Endothelial cell of umbilical vein (primary cell): ENCODE results near the gene MYO1F. TPM values are rescaled to one million over a fixed set of nuclear protein-coding genes. Genes with fewer than 3 reads are reported as not detected.
"Not testable (repeated sequence)": the region's sequence is repeated elsewhere in the genome, so short reads cannot be mapped to it uniquely, and the experiment has no call there.

Experiments used
- BruUV-seq: library from RNA; stranded (reverse); fragments of 400-500 nt; replicated peaks from 2 replicates; lab custom pipeline; 2021; lab: Mats Ljungman, UMichigan
- CTCF ChIA-PET: fragments of 300-600, 350-600 bp; sonication (Branson Sonifier 250); formaldehyde crosslinking; loops from one replicate; lab custom pipeline; 2021; ENCODE audit warnings: antibody characterized with exemption, inconsistent platforms; lab: Charles Lee
- POLR2A ChIA-PET: fragments of 300-600, 350-600 bp; sonication (Branson Sonifier 250); formaldehyde crosslinking; loops from one replicate; lab custom pipeline; 2021; ENCODE audit warnings: antibody characterized with exemption, inconsistent platforms; lab: Charles Lee
- DNase-seq: peaks from one replicate; pipeline ENCODE4 v3.0.0-alpha.2; 2011; ENCODE audit warnings: low read depth, low spot score
- FAIRE-seq: peaks from 2 replicates; lab custom pipeline; 2011; peaks lifted over from hg19 to GRCh38; lab: Jason Lieb, UNC
- H2AFZ ChIP-seq: 2 replicates; pipeline ENCODE4 v1.6.0; 2012; ENCODE audit warnings: low read depth, low read length, control low read depth, inconsistent platforms
- H3K27ac ChIP-seq: 2 replicates; pipeline ENCODE4 v1.5.1; 2011; ENCODE audit warnings: low read depth, mild to moderate bottlenecking, control low read depth, low read length, moderate library complexity; ENCODE audit not compliant: insufficient read depth
- H3K27me3 ChIP-seq, 2 experiments: 2 replicates each; pipeline versions ENCODE4 v1.6.0 to v1.6.1; 2011; ENCODE audit warnings: low read length in 2 of 2, mixed read lengths in 1 of 2; ENCODE audit not compliant: control insufficient read depth in 2 of 2, insufficient read depth in 2 of 2
- H3K36me3 ChIP-seq, 2 experiments: 2 replicates in 1 of 2; 3 replicates in 1 of 2; pipeline ENCODE4 v1.5.1; 2011; ENCODE audit warnings: low read length in 2 of 2, mild to moderate bottlenecking in 1 of 2, moderate library complexity in 1 of 2; ENCODE audit not compliant: control insufficient read depth in 2 of 2, insufficient read depth in 2 of 2; ENCODE audit errors: extremely low read depth in 1 of 2
- H3K4me1 ChIP-seq: 3 replicates; pipeline ENCODE4 v1.5.1; 2011; ENCODE audit warnings: mild to moderate bottlenecking, low read length; ENCODE audit not compliant: control insufficient read depth, insufficient read depth; ENCODE audit errors: extremely low read depth
- H3K4me2 ChIP-seq: 2 replicates; pipeline ENCODE4 v1.6.1; 2011; ENCODE audit warnings: low read length, control low read depth, mixed read lengths; ENCODE audit not compliant: insufficient read depth
- H3K4me3 ChIP-seq, 3 experiments: fragments of 200-600 bp in 1 of 3; sonication (generic), shearing (Covaris generic) in 1 of 3; replicated peaks in 1 of 3; 2 replicates each; pipeline ENCODE4 v1.5.1; 2011 to 2016; ENCODE audit warnings: control low read depth in 3 of 3, low read length in 3 of 3, mild to moderate bottlenecking in 2 of 3, inconsistent platforms in 1 of 3, low read depth in 1 of 3, moderate library complexity in 1 of 3; ENCODE audit not compliant: insufficient read depth in 1 of 3
- H3K79me2 ChIP-seq: 2 replicates; pipeline ENCODE4 v1.6.0; 2012; ENCODE audit warnings: low read length, inconsistent platforms; ENCODE audit not compliant: control insufficient read depth, insufficient read depth
- H3K9ac ChIP-seq: replicated peaks from 2 replicates; pipeline ENCODE3; 2011; ENCODE audit warnings: low read length, control low read depth; ENCODE audit not compliant: insufficient read depth; ENCODE audit errors: extremely low read depth
- H3K9me1 ChIP-seq: replicated peaks from 3 replicates; pipeline ENCODE4 v1.6.0; 2011; ENCODE audit warnings: mild to moderate bottlenecking, low read length; ENCODE audit not compliant: control insufficient read depth, insufficient read depth; ENCODE audit errors: extremely low read depth
- H3K9me3 ChIP-seq: replicated peaks from 2 replicates; pipeline ENCODE4 v1.5.1; 2012; ENCODE audit warnings: low read length, inconsistent platforms; ENCODE audit not compliant: control insufficient read depth, insufficient read depth
- H4K20me1 ChIP-seq: replicated peaks from 2 replicates; pipeline ENCODE3; 2011; ENCODE audit warnings: mild to moderate bottlenecking, low read length; ENCODE audit not compliant: control insufficient read depth, insufficient read depth; ENCODE audit errors: extremely low read depth
- CTCF ChIP-seq, 2 donors: IDR thresholded peaks; 1 replicate in 1 of 2; 2 replicates in 1 of 2; pipeline ENCODE4 v1.5.1; 2011; ENCODE audit warnings: low read length in 2 of 2, mild to moderate bottlenecking in 2 of 2, moderate library complexity in 2 of 2, control low read depth in 1 of 2, inconsistent platforms in 1 of 2, low read depth in 1 of 2; ENCODE audit not compliant: insufficient read depth in 1 of 2; ENCODE audit errors: extremely low read depth in 1 of 2
- EZH2 ChIP-seq: IDR thresholded peaks from 2 replicates; pipeline ENCODE4 v1.6.1; 2012; ENCODE audit warnings: borderline replicate concordance, low read depth, mild to moderate bottlenecking, moderate library complexity, low read length, inconsistent platforms; ENCODE audit not compliant: severe bottlenecking
- POLR2AphosphoS5 ChIP-seq: IDR thresholded peaks from 2 replicates; pipeline ENCODE4 v1.6.1; 2012; ENCODE audit warnings: low read depth, mild to moderate bottlenecking, control low read depth, low read length, moderate library complexity; ENCODE audit not compliant: insufficient read depth
- dilution Hi-C: fragments of 300-500 bp; cut with MboI; formaldehyde crosslinking; loops from one replicate; pipeline ENCODE4 v1.15.0; 2019; ENCODE audit warnings: low sequenced_read_pairs; ENCODE audit not compliant: extremely low pct_ligation_motif_present
- intact Hi-C: fragments of 100-400 bp; cut with micrococcal nuclease; formaldehyde crosslinking; loops from one replicate; pipeline ENCODE4 v1.10.0; 2022
- polyA plus RNA-seq, 4 experiments: library from polyadenylated mRNA; depleted of rRNA in 3 of 4; stranded (reverse) in 3 of 4; unstranded in 1 of 4; fragments of >200 nt; gene quantifications; 2 replicates each; pipeline versions ENCODE4 v1.2.1 to v1.2.3, GENCODE V29; 2011 to 2012; ENCODE audit warnings: missing spikeins in 1 of 4
- total RNA-seq: library from RNA; stranded (reverse); gene quantifications from 2 replicates; pipeline ENCODE4 v1.2.3, GENCODE V29; 2021

MYO1F gene
- total and polyA plus RNA-seq, 2 donors (not counting 3 experiments of a cell fraction or from before 2014, with no cell fraction given) = 0.22 to 0.39 TPM

- H3K4me1 ChIP-seq = no peaks in the 10 kb centered on the region
- no peak overlapping the region for H3K27ac ChIP-seq
- no peak overlapping the region for H3K9ac ChIP-seq
- no peak overlapping the region for H2AFZ ChIP-seq
- H3K9me3 ChIP-seq = no peaks in the 10 kb centered on the region
- intact Hi-C loops (loop anchor here (5.0 kb wide), 1 partner anchor 36 kb away; no protein-coding TSS in a partner anchor), dilution Hi-C loops (no loop called here)
- H4K20me1 ChIP-seq = no peaks in the 10 kb centered on the region
- TF ChIP-seq CTCF (IDR thresholded peaks at IDR 0.05; ENCODE audit: extremely low read depth in 1 of 2, insufficient read depth in 1 of 2, low read depth in 1 of 2, low read length in 2 of 2) (no peak), EZH2 (no peak), POLR2AphosphoS5 (no peak)
- no peak overlapping the region for H3K4me3 ChIP-seq
- no peaks in the 10 kb centered on the region for H3K27me3 ChIP-seq
- H3K9me1 ChIP-seq = no peaks in the 10 kb centered on the region
- no peak overlapping the region for H3K4me2 ChIP-seq
- FAIRE-seq = no peak
- no peaks in the 10 kb centered on the region for H3K36me3 ChIP-seq
- no peak for DNase-seq
- ChIA-PET CTCF (interaction anchor here (1.1 kb wide), 1 partner anchor 36 kb away, joined by 3 read pairs; no protein-coding TSS in a partner anchor), POLR2A (no interaction called here)
- no TSS peak for BruUV-seq
- H3K79me2 ChIP-seq = no peaks in the 10 kb centered on the region
These were observed 40.7 kb upstream of the MYO1F start for GRCh38 chr19:8617984-8618383.

- CTCF ChIA-PET = interaction anchor here (0.8 to 1.1 kb wide), 2 partner anchors 37 to 497 kb away, joined by 3 read pairs; no protein-coding TSS in a partner anchor
- H3K4me2 ChIP-seq, DNase-seq, POLR2A ChIA-PET, H3K27ac ChIP-seq, H3K9me1 ChIP-seq, H2AFZ ChIP-seq, H3K79me2 ChIP-seq, H3K9ac ChIP-seq, H3K27me3 ChIP-seq, H4K20me1 ChIP-seq, H3K4me1 ChIP-seq, dilution Hi-C loops, FAIRE-seq, H3K4me3 ChIP-seq, H3K9me3 ChIP-seq, BruUV-seq, H3K36me3 ChIP-seq: not testable (repeated sequence)
- intact Hi-C loops = loop anchor here (5.0 kb wide), 1 partner anchor 35 kb away; no protein-coding TSS in a partner anchor
These were observed 40.1 kb upstream of the MYO1F start for GRCh38 chr19:8617325-8617724.
